GM19193 (cell line): ENCODE measurements around the gene NR0B1.

Experiments used
- POLR2A ChIP-seq: IDR thresholded peaks from 4 replicates; pipeline ENCODE4 v1.6.1; 2011; ENCODE audit not compliant: insufficient read depth, insufficient read length; ENCODE audit errors: extremely low read depth

Gene NR0B1, protein sequence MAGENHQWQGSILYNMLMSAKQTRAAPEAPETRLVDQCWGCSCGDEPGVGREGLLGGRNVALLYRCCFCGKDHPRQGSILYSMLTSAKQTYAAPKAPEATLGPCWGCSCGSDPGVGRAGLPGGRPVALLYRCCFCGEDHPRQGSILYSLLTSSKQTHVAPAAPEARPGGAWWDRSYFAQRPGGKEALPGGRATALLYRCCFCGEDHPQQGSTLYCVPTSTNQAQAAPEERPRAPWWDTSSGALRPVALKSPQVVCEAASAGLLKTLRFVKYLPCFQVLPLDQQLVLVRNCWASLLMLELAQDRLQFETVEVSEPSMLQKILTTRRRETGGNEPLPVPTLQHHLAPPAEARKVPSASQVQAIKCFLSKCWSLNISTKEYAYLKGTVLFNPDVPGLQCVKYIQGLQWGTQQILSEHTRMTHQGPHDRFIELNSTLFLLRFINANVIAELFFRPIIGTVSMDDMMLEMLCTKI

DNA sequence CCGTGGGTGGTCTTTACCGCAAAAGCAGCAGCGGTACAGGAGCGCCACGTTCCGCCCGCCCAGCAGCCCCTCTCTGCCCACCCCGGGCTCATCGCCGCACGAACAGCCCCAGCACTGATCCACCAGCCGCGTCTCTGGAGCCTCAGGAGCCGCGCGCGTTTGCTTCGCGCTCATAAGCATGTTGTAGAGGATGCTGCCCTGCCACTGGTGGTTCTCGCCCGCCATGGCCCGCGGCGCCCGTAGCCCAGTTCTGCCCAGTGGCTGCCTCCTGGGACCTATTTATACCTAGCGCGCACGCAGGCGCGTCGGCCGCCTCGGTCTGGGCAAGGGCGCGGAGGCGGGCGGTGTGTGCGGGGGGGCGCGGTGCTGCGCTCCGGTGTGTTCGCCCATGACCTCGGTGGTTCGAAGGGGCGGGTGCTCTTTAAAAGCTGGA is at the start of gene NR0B1:
Gene NR0B1, minus strand, starts transcription at position 252 of the 433 bp plus-strand sequence. Its CDS starts 27 bp downstream, at position 225.
- TF ChIP-seq POLR2A: no peak

DNA sequence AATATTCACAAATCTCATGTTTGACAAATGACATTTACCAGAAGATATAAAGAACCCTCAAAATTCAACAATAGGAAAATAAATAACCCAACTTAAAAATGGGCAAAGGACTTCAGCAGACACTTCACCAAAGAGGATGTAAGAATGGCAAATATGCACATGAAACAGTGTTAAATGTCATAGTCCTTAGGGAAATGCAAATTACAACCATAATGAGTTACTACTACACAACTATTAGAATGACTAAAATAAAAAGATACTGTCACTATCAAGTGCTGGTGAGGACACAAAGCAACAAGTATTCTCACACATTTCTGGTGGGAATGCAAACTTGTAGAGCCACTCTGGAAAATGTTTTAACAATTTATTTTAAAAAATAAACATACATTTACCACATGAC is 40.8 kb upstream of the NR0B1 start:
- TF ChIP-seq POLR2A: no peak

DNA sequence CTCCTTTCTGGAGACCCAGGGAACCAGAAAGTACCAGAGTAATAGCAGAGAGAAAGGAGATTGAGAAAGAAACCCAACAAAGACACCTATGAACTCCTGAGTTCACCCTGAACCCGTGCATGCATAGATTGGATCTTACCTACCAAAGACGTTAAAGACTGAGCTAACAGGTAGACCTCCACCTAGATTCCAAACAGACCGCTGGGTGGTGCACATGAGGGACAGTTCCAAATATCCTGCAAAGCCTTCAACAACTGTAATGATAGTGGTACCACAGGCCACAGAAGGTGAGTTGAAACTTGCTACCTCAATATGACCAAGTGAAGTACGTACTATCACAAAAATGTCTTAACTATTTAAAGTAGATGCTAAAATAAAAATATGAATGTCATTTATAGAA is 34.0 kb upstream of the NR0B1 start:
- no peak for TF ChIP-seq POLR2A

DNA sequence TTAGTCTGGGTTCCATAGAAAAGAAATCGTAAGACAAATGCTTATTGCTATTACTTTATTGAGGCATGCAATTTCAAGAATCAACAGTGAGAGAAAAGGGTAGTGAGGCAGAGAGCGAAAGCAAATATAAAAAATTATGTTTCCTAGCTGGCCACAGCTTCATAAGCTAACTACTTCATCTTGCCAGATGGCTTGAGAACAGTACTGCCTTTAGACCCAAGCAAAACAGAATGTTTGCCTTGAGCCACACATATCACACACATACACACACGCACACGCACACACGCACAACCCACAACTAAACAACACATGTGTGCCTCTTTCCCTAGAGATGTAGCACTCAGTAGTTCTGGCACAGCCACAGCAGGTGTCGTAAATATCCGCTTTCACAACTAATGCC is 31.6 kb upstream of the NR0B1 start:
- no peak for TF ChIP-seq POLR2A

DNA sequence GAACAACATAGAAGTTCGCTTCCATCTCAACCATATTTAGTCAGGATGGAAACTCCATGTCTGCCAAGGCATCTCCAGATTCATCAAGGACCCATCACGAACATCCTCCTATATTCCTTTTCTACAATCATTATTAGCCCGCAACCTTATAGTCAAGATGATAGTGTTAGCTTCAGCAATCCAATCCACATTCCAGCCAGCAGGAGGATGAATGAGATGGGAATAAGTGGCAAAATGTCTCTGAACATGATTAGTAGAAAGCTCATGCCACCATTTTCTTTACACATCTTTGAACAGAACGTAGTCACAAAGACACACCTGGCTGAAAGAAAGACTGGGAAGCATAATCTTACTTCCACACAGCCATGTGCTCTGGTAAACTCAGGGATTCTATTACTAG is 18.6 kb upstream of the NR0B1 start:
- no peak for TF ChIP-seq POLR2A

DNA sequence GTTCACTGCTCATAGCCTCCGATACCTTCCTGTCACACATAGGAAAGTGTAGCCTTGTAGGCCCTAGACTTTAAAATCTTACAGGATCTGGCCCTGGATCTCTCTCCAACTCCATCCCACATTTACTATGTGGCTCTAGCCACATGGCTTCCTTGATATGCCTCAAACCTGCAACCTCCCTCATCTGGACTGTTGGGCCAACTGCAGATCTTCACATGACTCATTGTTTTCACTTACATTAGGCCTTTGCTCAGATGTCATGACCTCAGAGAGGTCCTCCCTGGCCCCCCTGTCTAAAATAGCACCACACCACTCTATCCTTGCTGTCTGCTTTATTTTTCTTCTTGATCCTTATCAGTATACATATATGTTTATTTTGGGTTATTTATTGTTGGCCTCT is 8.1 kb upstream of the NR0B1 start:
- TF ChIP-seq POLR2A: no peak

DNA sequence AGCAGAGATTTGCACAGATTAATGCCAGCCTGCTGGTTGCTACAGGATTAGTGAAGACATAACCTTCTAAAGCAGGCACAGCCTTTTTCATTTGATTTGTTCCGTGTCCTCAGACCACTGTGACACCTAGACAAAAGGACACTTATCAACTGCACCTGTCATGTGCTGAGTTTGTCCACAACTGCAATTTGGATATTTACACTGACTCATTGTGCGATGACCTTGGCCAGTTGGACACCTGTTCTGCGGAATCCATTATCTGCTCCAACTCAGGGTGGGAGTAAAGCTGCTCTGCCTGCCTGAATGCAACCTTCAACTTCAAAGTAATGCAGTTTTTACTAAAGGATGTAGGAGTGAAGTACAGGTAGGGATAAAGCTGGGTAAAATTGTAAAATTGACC is 4.1 kb upstream of the NR0B1 start:
- no peak for TF ChIP-seq POLR2A

DNA sequence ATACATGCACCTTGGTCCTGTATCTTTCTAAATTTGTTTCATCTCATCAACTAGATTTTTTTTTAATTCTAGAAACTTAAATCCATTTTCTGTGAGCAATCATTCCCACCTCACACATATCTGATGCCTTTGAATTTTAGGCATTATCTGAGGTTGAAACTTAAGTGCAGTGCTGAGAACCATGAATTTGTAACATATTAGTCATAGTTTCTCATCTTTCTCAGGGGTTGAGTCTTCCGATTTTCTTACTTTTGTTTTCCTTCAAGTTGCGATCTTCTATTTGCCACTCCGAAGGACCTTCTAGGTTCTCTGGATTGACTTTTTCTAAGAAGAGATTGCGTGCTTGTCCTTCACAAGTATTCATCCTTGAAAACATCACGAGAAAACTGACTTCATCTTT is 3.7 kb upstream of the NR0B1 start:
- TF ChIP-seq POLR2A: no peak

DNA sequence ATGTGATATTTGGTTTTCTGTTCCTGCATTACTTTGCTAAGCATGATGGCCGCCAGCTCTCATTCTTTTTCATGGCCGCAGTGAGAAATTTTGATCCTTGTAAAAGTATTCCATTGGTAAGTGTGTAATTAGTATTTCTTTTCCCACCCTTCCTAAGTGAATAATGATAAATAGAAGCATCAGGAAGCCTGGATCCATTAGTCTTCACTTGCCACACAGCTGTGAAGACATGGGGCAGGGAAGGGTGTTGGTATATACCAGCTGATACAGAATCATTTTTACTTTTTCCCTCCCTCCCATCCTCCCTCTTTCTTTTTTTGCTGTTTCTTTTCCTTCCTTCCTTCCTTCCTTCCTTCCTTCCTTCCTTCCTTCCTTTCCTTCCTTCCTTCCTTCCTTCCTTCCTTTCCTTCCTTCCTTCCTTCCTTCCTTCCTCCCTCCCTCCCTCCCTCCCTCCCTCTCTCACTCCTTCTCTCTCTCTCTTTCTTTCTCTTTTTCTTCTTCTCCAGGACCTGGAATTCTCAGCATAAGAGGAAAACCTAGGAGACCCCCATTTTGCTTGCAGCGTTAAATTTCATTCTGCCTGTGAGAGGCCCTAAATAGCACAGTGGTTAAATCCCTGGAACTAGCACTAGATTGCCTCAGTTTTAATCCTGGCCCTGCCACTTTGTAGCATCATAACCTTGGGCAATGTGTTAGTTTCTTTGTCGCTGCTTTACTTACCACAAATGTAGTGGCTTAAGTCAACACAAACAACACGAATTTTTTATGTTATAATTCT is 1.4 kb upstream of the NR0B1 start:
- TF ChIP-seq POLR2A: no peak

DNA sequence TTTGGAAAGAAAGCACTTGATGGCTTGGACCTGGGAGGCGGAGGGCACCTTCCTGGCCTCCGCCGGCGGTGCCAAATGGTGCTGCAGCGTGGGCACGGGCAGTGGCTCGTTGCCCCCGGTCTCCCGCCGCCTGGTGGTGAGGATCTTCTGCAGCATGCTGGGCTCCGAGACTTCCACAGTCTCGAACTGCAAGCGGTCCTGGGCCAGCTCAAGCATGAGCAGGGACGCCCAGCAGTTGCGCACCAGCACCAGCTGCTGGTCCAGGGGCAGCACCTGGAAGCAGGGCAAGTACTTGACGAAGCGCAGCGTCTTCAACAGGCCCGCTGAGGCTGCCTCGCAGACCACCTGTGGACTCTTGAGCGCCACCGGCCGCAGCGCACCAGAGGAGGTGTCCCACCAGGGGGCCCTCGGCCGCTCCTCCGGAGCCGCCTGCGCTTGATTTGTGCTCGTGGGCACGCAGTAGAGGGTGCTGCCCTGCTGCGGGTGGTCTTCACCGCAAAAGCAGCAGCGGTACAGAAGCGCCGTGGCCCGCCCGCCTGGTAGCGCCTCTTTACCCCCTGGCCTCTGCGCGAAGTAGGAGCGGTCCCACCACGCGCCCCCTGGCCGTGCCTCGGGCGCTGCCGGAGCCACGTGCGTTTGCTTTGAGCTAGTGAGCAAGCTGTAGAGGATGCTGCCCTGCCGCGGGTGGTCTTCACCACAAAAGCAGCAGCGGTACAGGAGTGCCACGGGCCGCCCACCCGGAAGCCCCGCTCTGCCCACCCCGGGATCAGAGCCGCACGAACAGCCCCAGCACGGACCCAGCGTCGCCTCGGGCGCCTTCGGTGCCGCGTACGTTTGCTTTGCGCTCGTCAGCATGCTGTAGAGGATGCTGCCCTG is 689 bp downstream of the NR0B1 start:
- TF ChIP-seq POLR2A: no peak

DNA sequence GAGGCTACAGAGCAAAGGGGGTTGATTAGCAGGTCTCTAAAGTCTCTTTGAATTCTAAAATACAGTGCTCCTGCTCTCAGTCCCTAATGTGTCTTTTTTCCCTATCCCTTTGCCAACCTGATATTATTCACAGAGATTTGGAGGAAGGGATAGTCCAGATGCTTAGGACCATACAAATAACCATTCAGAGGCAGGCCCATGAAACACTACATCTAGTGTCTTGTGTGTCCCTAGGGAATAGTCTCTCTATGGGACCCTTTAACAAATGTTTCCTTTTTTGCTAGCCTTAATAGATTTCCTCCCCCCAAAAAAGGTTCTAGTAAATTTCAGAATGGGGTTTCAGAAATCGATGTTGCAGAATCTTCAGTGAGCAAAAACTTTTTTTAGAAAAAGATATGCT is 1.7 kb downstream of the NR0B1 start:
- TF ChIP-seq POLR2A: no peak

DNA sequence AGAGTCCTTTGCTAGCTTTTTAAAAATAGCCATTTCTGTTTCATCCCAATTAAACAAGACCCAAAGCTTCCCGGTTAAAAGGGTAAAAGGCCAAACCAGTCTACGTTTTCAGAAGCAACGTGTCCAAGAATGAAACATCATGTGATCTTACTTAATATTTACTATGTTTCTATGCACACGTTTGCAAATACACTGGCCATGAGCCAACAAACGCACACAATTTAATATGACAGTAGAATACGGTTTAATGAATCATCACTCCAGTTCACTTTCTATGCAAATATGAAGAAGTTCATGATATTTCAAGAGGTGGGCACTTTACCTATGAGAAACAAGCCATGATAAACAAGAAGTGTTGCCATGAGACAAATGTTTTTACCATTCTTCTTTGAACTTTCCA is 4.3 kb downstream of the NR0B1 start:
- no peak for TF ChIP-seq POLR2A

DNA sequence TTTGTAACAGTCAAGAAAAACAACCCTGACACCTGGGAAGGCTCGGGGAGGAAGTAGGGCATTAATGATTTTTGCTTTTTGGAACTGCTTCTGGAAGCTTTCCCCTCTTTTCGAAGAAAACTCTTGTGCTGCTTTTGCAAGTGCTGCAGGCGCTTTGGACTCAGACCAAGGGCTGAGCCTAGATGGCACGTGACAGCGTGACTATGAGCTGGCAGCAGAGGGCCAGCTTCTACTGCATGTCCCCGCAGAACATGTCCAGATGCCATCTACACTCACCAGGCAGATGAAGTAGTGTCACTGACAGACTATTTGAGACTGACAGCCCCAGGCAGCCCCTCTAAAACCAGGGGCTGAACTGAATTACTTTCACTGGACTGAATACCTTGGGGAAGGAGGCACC is 6.2 kb downstream of the NR0B1 start:
- TF ChIP-seq POLR2A: no peak

DNA sequence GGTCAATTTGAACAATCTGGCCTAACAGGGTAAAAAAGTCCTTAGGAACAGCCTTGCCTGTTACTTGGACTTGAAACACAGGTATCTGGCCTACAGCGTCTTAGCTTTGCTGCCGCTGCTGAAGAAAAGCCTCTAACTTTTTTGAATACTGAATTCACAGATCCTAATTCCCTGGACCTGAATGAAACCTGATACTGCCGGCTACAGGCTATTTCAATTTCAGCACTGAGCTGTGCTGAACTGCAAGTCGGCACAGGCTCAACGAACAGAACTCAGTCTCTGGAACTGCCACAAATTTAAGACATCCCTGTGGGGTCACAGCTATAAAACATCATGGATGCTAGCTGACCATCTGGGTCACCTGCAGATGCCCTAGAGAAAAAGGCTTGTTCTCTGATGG is 7.2 kb downstream of the NR0B1 start:
- no peak for TF ChIP-seq POLR2A

DNA sequence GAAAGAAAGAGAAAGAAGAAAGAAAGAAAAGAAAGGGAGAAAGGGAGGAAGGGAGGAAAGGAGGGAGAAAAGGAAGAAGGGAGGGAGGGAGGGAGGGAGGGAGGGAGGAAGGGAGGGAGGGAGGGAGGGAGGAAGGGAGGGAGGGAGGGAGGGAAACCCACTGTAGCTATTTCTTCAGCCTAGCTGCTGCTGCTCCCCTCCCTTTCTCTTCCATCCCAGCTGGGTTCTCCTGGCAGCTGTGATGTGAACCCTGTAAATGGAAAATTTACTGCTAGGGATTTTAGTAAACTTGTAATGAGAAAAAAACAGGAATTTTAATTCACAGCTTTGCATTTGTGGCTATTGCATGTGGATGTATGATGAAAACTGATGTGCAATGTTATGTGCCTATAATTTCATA is 8.0 kb downstream of the NR0B1 start:
- TF ChIP-seq POLR2A: no peak
